Endothelial cell of umbilical vein (primary cell): ENCODE data around the gene PCDHGA6. TPM values are rescaled to one million over a fixed set of nuclear protein-coding genes. Genes with fewer than 3 reads are reported as not detected.
"Not testable (repeated sequence)": the region's sequence is repeated elsewhere in the genome, so short reads cannot be mapped to it uniquely, and the experiment has no call there.

ENCODE experiments used
- BruUV-seq: library from RNA; stranded (reverse); fragments of 400-500 nt; replicated peaks from 2 replicates; lab custom pipeline; 2021; lab: Mats Ljungman, UMichigan
- CTCF ChIA-PET: fragments of 300-600, 350-600 bp; sonication (Branson Sonifier 250); formaldehyde crosslinking; loops from one replicate; lab custom pipeline; 2021; ENCODE audit warnings: antibody characterized with exemption, inconsistent platforms; lab: Charles Lee
- POLR2A ChIA-PET: fragments of 300-600, 350-600 bp; sonication (Branson Sonifier 250); formaldehyde crosslinking; loops from one replicate; lab custom pipeline; 2021; ENCODE audit warnings: antibody characterized with exemption, inconsistent platforms; lab: Charles Lee
- DNase-seq: peaks from one replicate; pipeline ENCODE4 v3.0.0-alpha.2; 2011; ENCODE audit warnings: low read depth, low spot score
- FAIRE-seq: peaks from 2 replicates; lab custom pipeline; 2011; peaks lifted over from hg19 to GRCh38; lab: Jason Lieb, UNC
- H2AFZ ChIP-seq: 2 replicates; pipeline ENCODE4 v1.6.0; 2012; ENCODE audit warnings: low read depth, low read length, control low read depth, inconsistent platforms
- H3K27ac ChIP-seq: 2 replicates; pipeline ENCODE4 v1.5.1; 2011; ENCODE audit warnings: low read depth, mild to moderate bottlenecking, control low read depth, low read length, moderate library complexity; ENCODE audit not compliant: insufficient read depth
- H3K27me3 ChIP-seq, 2 experiments: 2 replicates each; pipeline versions ENCODE4 v1.6.0 to v1.6.1; 2011; ENCODE audit warnings: low read length in 2 of 2, mixed read lengths in 1 of 2; ENCODE audit not compliant: control insufficient read depth in 2 of 2, insufficient read depth in 2 of 2
- H3K36me3 ChIP-seq, 2 experiments: 2 replicates in 1 of 2; 3 replicates in 1 of 2; pipeline ENCODE4 v1.5.1; 2011; ENCODE audit warnings: low read length in 2 of 2, mild to moderate bottlenecking in 1 of 2, moderate library complexity in 1 of 2; ENCODE audit not compliant: control insufficient read depth in 2 of 2, insufficient read depth in 2 of 2; ENCODE audit errors: extremely low read depth in 1 of 2
- H3K4me1 ChIP-seq: 3 replicates; pipeline ENCODE4 v1.5.1; 2011; ENCODE audit warnings: mild to moderate bottlenecking, low read length; ENCODE audit not compliant: control insufficient read depth, insufficient read depth; ENCODE audit errors: extremely low read depth
- H3K4me2 ChIP-seq: 2 replicates; pipeline ENCODE4 v1.6.1; 2011; ENCODE audit warnings: low read length, control low read depth, mixed read lengths; ENCODE audit not compliant: insufficient read depth
- H3K4me3 ChIP-seq, 3 experiments: fragments of 200-600 bp in 1 of 3; sonication (generic), shearing (Covaris generic) in 1 of 3; replicated peaks in 1 of 3; 2 replicates each; pipeline ENCODE4 v1.5.1; 2011 to 2016; ENCODE audit warnings: control low read depth in 3 of 3, low read length in 3 of 3, mild to moderate bottlenecking in 2 of 3, inconsistent platforms in 1 of 3, low read depth in 1 of 3, moderate library complexity in 1 of 3; ENCODE audit not compliant: insufficient read depth in 1 of 3
- H3K79me2 ChIP-seq: 2 replicates; pipeline ENCODE4 v1.6.0; 2012; ENCODE audit warnings: low read length, inconsistent platforms; ENCODE audit not compliant: control insufficient read depth, insufficient read depth
- H3K9ac ChIP-seq: replicated peaks from 2 replicates; pipeline ENCODE3; 2011; ENCODE audit warnings: low read length, control low read depth; ENCODE audit not compliant: insufficient read depth; ENCODE audit errors: extremely low read depth
- H3K9me1 ChIP-seq: replicated peaks from 3 replicates; pipeline ENCODE4 v1.6.0; 2011; ENCODE audit warnings: mild to moderate bottlenecking, low read length; ENCODE audit not compliant: control insufficient read depth, insufficient read depth; ENCODE audit errors: extremely low read depth
- H3K9me3 ChIP-seq: replicated peaks from 2 replicates; pipeline ENCODE4 v1.5.1; 2012; ENCODE audit warnings: low read length, inconsistent platforms; ENCODE audit not compliant: control insufficient read depth, insufficient read depth
- H4K20me1 ChIP-seq: replicated peaks from 2 replicates; pipeline ENCODE3; 2011; ENCODE audit warnings: mild to moderate bottlenecking, low read length; ENCODE audit not compliant: control insufficient read depth, insufficient read depth; ENCODE audit errors: extremely low read depth
- EZH2 ChIP-seq: IDR thresholded peaks from 2 replicates; pipeline ENCODE4 v1.6.1; 2012; ENCODE audit warnings: borderline replicate concordance, low read depth, mild to moderate bottlenecking, moderate library complexity, low read length, inconsistent platforms; ENCODE audit not compliant: severe bottlenecking
- dilution Hi-C: fragments of 300-500 bp; cut with MboI; formaldehyde crosslinking; loops from one replicate; pipeline ENCODE4 v1.15.0; 2019; ENCODE audit warnings: low sequenced_read_pairs; ENCODE audit not compliant: extremely low pct_ligation_motif_present
- intact Hi-C: fragments of 100-400 bp; cut with micrococcal nuclease; formaldehyde crosslinking; loops from one replicate; pipeline ENCODE4 v1.10.0; 2022
- polyA plus RNA-seq, 4 experiments: library from polyadenylated mRNA; depleted of rRNA in 3 of 4; stranded (reverse) in 3 of 4; unstranded in 1 of 4; fragments of >200 nt; gene quantifications; 2 replicates each; pipeline versions ENCODE4 v1.2.1 to v1.2.3, GENCODE V29; 2011 to 2012; ENCODE audit warnings: missing spikeins in 1 of 4
- total RNA-seq: library from RNA; stranded (reverse); gene quantifications from 2 replicates; pipeline ENCODE4 v1.2.3, GENCODE V29; 2021

The PCDHGA6 gene
- total and polyA plus RNA-seq, 2 donors (not counting 3 experiments of a cell fraction or from before 2014, with no cell fraction given) = 2.6 to 2.7 TPM

- H3K27me3 ChIP-seq = peaks cover 48 to 84% of the 10 kb centered on the region in 2 experiments
- H3K79me2 ChIP-seq, H2AFZ ChIP-seq, H3K36me3 ChIP-seq, BruUV-seq, FAIRE-seq, DNase-seq, H3K27ac ChIP-seq, H3K9me3 ChIP-seq, H3K9ac ChIP-seq, H3K4me3 ChIP-seq, intact Hi-C loops, POLR2A ChIA-PET, H3K9me1 ChIP-seq, dilution Hi-C loops, H4K20me1 ChIP-seq, H3K4me2 ChIP-seq, H3K4me1 ChIP-seq: not testable (repeated sequence)
- peak; percentile 76 for TF ChIP-seq EZH2
- CTCF ChIA-PET = interaction anchor here (1.2 to 11.3 kb wide), 6 partner anchors 12 to 148 kb away, joined by 3 to 335 read pairs (median 44); partner anchors contain the start of genes PCDHGA12 and PCDHGA8
These were observed 41.0 kb downstream of the PCDHGA6 start for GRCh38 chr5:141414548-141415274.

- DNase-seq, H3K9me1 ChIP-seq, BruUV-seq, POLR2A ChIA-PET, H3K4me1 ChIP-seq, intact Hi-C loops, H3K9ac ChIP-seq, FAIRE-seq, H3K4me2 ChIP-seq, H3K9me3 ChIP-seq, dilution Hi-C loops, H3K27ac ChIP-seq, H3K36me3 ChIP-seq, H2AFZ ChIP-seq, H3K4me3 ChIP-seq, H3K79me2 ChIP-seq, H4K20me1 ChIP-seq: not testable (repeated sequence)
- H3K27me3 ChIP-seq = peaks cover 45 to 84% of the 10 kb centered on the region in 2 experiments
- CTCF ChIA-PET = interaction anchor here (1.0 to 11.3 kb wide), 4 partner anchors 12 to 148 kb away, joined by 3 to 335 read pairs (median 32); no protein-coding TSS in a partner anchor
These were observed 41.6 kb downstream of the PCDHGA6 start for GRCh38 chr5:141415275-141415618.
